K562 (cell line): ENCODE data around the gene TNNT2. TPM values are rescaled to one million over a fixed set of nuclear protein-coding genes. Genes with fewer than 3 reads are reported as not detected.

Experiments used
- ATAC-seq: fragments of 200-7000 bp; cut with Tn5 transposase; 3 replicates; pipeline ENCODE4 v1.9.1; 2020; ENCODE audit warnings: moderate library complexity
- BruUV-seq: library from RNA; stranded (reverse); fragments of 400-500 nt; replicated peaks from 2 replicates; lab custom pipeline; 2021; lab: Mats Ljungman, UMichigan
- CTCF ChIA-PET: fragments of 300-600 bp; formaldehyde crosslinking; extraction: SDS; loops from one replicate; lab custom pipeline; 2021; ENCODE audit warnings: low intra/inter-chr PET ratio; lab: Yijun Ruan, JAX
- POLR2A ChIA-PET: fragments of 300-600, 350-650 bp; sonication (Branson Sonifier 250); formaldehyde crosslinking; extraction: SDS; loops from one replicate; lab custom pipeline; 2021; ENCODE audit warnings: antibody characterized with exemption, inconsistent platforms; lab: Yijun Ruan, JAX
- DNase-seq, 4 experiments: peaks; one replicate each; pipeline versions ENCODE4 v3.0.0 to v3.0.0-alpha.2; 2011 to 2018; ENCODE audit warnings: low spot score in 3 of 4, mixed read lengths in 3 of 4; ENCODE audit errors: extremely low read depth in 1 of 4
- FAIRE-seq: peaks from 2 replicates; lab custom pipeline; 2011; peaks lifted over from hg19 to GRCh38; lab: Jason Lieb, UNC
- H2AFZ ChIP-seq: 2 replicates; pipeline ENCODE4 v1.6.0; 2011; ENCODE audit warnings: low read depth, low read length, control low read depth, inconsistent platforms
- H3K27ac ChIP-seq: fragments of 200-600 bp; 3 replicates; pipeline ENCODE4 v1.8.0; 2011; ENCODE audit warnings: low read depth, mild to moderate bottlenecking, control low read depth, inconsistent platforms, low read length, moderate library complexity, mixed read lengths; ENCODE audit errors: extremely low read depth
- H3K27me3 ChIP-seq, 2 experiments: fragments of 300-600 bp in 1 of 2; 2 replicates in 1 of 2; 3 replicates in 1 of 2; pipeline versions ENCODE4 v1.6.0 to v1.8.0; 2011; ENCODE audit warnings: inconsistent platforms in 2 of 2, low read length in 2 of 2, mild to moderate bottlenecking in 1 of 2, mixed read lengths in 1 of 2, moderate library complexity in 1 of 2; ENCODE audit not compliant: control insufficient read depth in 2 of 2, insufficient read depth in 2 of 2
- H3K36me3 ChIP-seq: fragments of 300-600 bp; 3 replicates; pipeline ENCODE4 v1.8.0; 2011; ENCODE audit warnings: mild to moderate bottlenecking, low read length, inconsistent platforms; ENCODE audit not compliant: control insufficient read depth, insufficient read depth
- H3K4me1 ChIP-seq, 2 experiments: fragments of 200-600 bp in 1 of 2; replicated peaks in 1 of 2; 2 replicates in 1 of 2; 3 replicates in 1 of 2; pipeline versions ENCODE4 v1.5.1 to v1.8.0; 2011; ENCODE audit warnings: inconsistent platforms in 2 of 2, low read length in 2 of 2, mild to moderate bottlenecking in 1 of 2, mixed read lengths in 1 of 2, moderate library complexity in 1 of 2; ENCODE audit not compliant: control insufficient read depth in 2 of 2, insufficient read depth in 2 of 2
- H3K4me2 ChIP-seq: 2 replicates; pipeline ENCODE4 v1.6.1; 2011; ENCODE audit warnings: low read length, control low read depth, inconsistent platforms, mixed read lengths; ENCODE audit not compliant: insufficient read depth
- H3K4me3 ChIP-seq: fragments of 200-600 bp; sonication (generic), shearing (Covaris generic); 2 replicates; pipeline ENCODE4 v1.5.1; 2016; ENCODE audit warnings: control low read depth, inconsistent platforms
- H3K79me2 ChIP-seq: fragments of 200-600 bp; 3 replicates; pipeline ENCODE4 v1.8.0; 2011; ENCODE audit warnings: low read length, inconsistent platforms; ENCODE audit not compliant: control insufficient read depth, insufficient read depth
- H3K9ac ChIP-seq, 2 experiments: 2 replicates each; pipeline versions ENCODE4 v1.6.0 to v1.6.1; 2011; ENCODE audit warnings: low read depth in 2 of 2, low read length in 2 of 2, control low read depth in 1 of 2, inconsistent platforms in 1 of 2, mild to moderate bottlenecking in 1 of 2, mixed read lengths in 1 of 2; ENCODE audit not compliant: insufficient read depth in 1 of 2
- H3K9me1 ChIP-seq: one replicate; pipeline ENCODE4 v1.6.0; 2011; ENCODE audit warnings: inconsistent platforms, mild to moderate bottlenecking, low read length, moderate library complexity; ENCODE audit not compliant: control insufficient read depth, insufficient read depth
- H3K9me3 ChIP-seq: replicated peaks from 2 replicates; pipeline ENCODE4 v1.5.1; 2011; ENCODE audit warnings: low read depth, low read length, inconsistent platforms; ENCODE audit not compliant: control insufficient read depth, insufficient read depth
- H4K20me1 ChIP-seq: replicated peaks from 2 replicates; pipeline ENCODE4 v1.6.1; 2011; ENCODE audit warnings: low read length, inconsistent platforms, mixed read lengths; ENCODE audit not compliant: control insufficient read depth, insufficient read depth
- BRD9 ChIP-seq: fragments of 450-650 bp; IDR thresholded peaks from 2 replicates; pipeline ENCODE4 v1.6.1; 2018; ENCODE audit warnings: low read depth; ENCODE audit not compliant: partially characterized antibody
- CAMTA2 ChIP-seq: fragments of 250-450 bp; sonication (Bioruptor Pico); conservative IDR thresholded peaks from 2 replicates; pipeline ENCODE4 v1.5.1; 2022
- ELF2 ChIP-seq: fragments of 250-450 bp; sonication (Bioruptor Pico); IDR thresholded peaks from 2 replicates; pipeline ENCODE4 v1.5.0; 2021; ENCODE audit warnings: mild to moderate bottlenecking
- ESRRB ChIP-seq: fragments of 250-450 bp; sonication (Bioruptor Pico); IDR thresholded peaks from 2 replicates; pipeline ENCODE4 v1.5.0; 2020; ENCODE audit warnings: mild to moderate bottlenecking, moderate library complexity, borderline replicate concordance
- FOXJ3 ChIP-seq: sonication (generic); formaldehyde crosslinking; IDR thresholded peaks from 2 replicates; pipeline ENCODE4 v1.4.0; 2020; ENCODE audit warnings: mild to moderate bottlenecking, missing genetic modification reagents
- HDGF ChIP-seq: fragments of 450-650 bp; IDR thresholded peaks from 2 replicates; pipeline ENCODE4 v1.6.1; 2016
- MCM5 ChIP-seq: fragments of 450-650 bp; IDR thresholded peaks from 2 replicates; pipeline ENCODE4 v1.6.1; 2016; ENCODE audit warnings: low read depth
- MTF1 ChIP-seq: fragments of 250-450 bp; sonication (Bioruptor Pico); IDR thresholded peaks from 2 replicates; pipeline ENCODE4 v1.9.0; 2021; ENCODE audit warnings: moderate library complexity, mild to moderate bottlenecking, inconsistent platforms, borderline replicate concordance
- PRDM10 ChIP-seq: fragments of 450-650 bp; IDR thresholded peaks from 2 replicates; pipeline ENCODE4 v1.6.1; 2018; ENCODE audit not compliant: partially characterized antibody
- SFPQ ChIP-seq: fragments of 200-400 bp; formaldehyde crosslinking; IDR thresholded peaks from 2 replicates; pipeline ENCODE4 v1.6.1; 2017; ENCODE audit warnings: mild to moderate bottlenecking, low read depth, low read length, moderate library complexity
- ZNF551 ChIP-seq: fragments of 250-450 bp; sonication (Bioruptor Pico); IDR thresholded peaks from 2 replicates; pipeline ENCODE4 v1.5.0; 2021; ENCODE audit warnings: mild to moderate bottlenecking, moderate library complexity
- ZNF644 ChIP-seq: fragments of 200-800 bp; sonication (Bioruptor generic); IDR thresholded peaks from 2 replicates; pipeline ENCODE4 v1.6.1; 2016; ENCODE audit warnings: low read depth, missing genetic modification characterization, missing compliant biosample characterization
- WGBS: fragments of 100-300 bp; shearing (Covaris generic); methylation state at CpG from one replicate; pipeline ENCODE4 v1.1.6; 2016; ENCODE audit warnings: low coverage, mixed read lengths; ENCODE audit not compliant: insufficient coverage; ENCODE audit errors: missing lambda C conversion rate; 5-methylcytosine and 5-hydroxymethylcytosine counted together
- in situ Hi-C: fragments of 300-500 bp; cut with MboI; formaldehyde crosslinking; loops from 4 replicates; pipeline ENCODE4 v1.15.0; 2018; ENCODE audit warnings: inconsistent platforms, mixed read lengths
- intact Hi-C: fragments of 100-400 bp; cut with micrococcal nuclease; formaldehyde crosslinking; loops from 2 replicates; pipeline ENCODE4 v1.14.2; 2022
- polyA plus RNA-seq, 8 experiments: library from polyadenylated mRNA; depleted of rRNA in 4 of 8; stranded (reverse) in 5 of 8; unstranded in 3 of 8; fragments of >200 nt; fragmentation: Nextera tagmentation in 2 of 8; fragmentation: Illumina TruSeq in 1 of 8; extraction: Ambion mirVana in 2 of 8; extraction: Trizol in 1 of 8; gene quantifications; 2 replicates each; pipeline versions ENCODE4 v1.2.1 to v1.2.3, GENCODE V29; 2011 to 2014; ENCODE audit warnings: inconsistent platforms in 1 of 8, missing spikeins in 1 of 8
- total RNA-seq, 7 experiments: library from RNA; depleted of rRNA in 6 of 7; stranded (reverse); fragments of >200 nt in 6 of 7; fragmentation: Illumina TruSeq in 2 of 7; extraction: Trizol in 2 of 7; gene quantifications; 2 replicates each; pipeline versions ENCODE4 v1.2.1 to v1.2.3, GENCODE V29; 2011 to 2021; ENCODE audit warnings: low replicate concordance in 1 of 7

Gene TNNT2
- total and polyA plus RNA-seq, 9 of the 15 experiments (the other 6 are each of a cell fraction or from before 2014, with no cell fraction given): not detected

GRCh38 chr1:201422436-201423030 lies 45.1 kb upstream of the TNNT2 start:
- H3K9me1 ChIP-seq: peaks cover 10% of the 10 kb centered on the region
- CTCF ChIA-PET: no interaction called here
- 2% methylated on average over 6 of the region's 6 CpGs for WGBS
- no peak for DNase-seq
- H3K79me2 ChIP-seq: no peaks in the 10 kb centered on the region
- in situ Hi-C loops (no loop called here), intact Hi-C loops (no loop called here)
- H3K4me2 ChIP-seq: no peak overlapping the region
- H4K20me1 ChIP-seq: peaks cover 5% of the 10 kb centered on the region; the same call in 1 of the 2 replicates
- H3K27me3 ChIP-seq: peaks cover 30 to 60% of the 10 kb centered on the region in 2 experiments; a peak in 4 of 5 replicates
- FAIRE-seq: no peak
- H3K4me3 ChIP-seq: no peak overlapping the region
- H3K9ac ChIP-seq: no peak overlapping the region
- H3K36me3 ChIP-seq: no peaks in the 10 kb centered on the region
- no peak for ATAC-seq
- POLR2A ChIA-PET: no interaction called here
- H2AFZ ChIP-seq: no peak overlapping the region
- BruUV-seq: no TSS peak
- no peaks in the 10 kb centered on the region for H3K4me1 ChIP-seq
- H3K9me3 ChIP-seq: no peaks in the 10 kb centered on the region
- no peak overlapping the region for H3K27ac ChIP-seq
- no peak for TF ChIP-seq ESRRB (CRISPR knock-in tag)
- no peak for TF ChIP-seq CAMTA2 (CRISPR knock-in tag)
- TF ChIP-seq SFPQ: no peak
- no peak for TF ChIP-seq HDGF
- no peak for TF ChIP-seq ELF2 (CRISPR knock-in tag)
- no peak for TF ChIP-seq PRDM10
- no peak for TF ChIP-seq MTF1 (CRISPR knock-in tag)
- TF ChIP-seq ZNF644: no peak
- no peak for TF ChIP-seq BRD9
- TF ChIP-seq MCM5: no peak
- no peak for TF ChIP-seq FOXJ3 (CRISPR knock-in tag)
- no peak for TF ChIP-seq ZNF551
